NK-92 treated with Interleukin-12 subunit alpha and Interleukin-12 subunit beta, amount 100 ng/mL, for 24 hours (cell line): ENCODE results near the gene DRG2.

Source experiments
- DNase-seq: peaks from one replicate; lab custom pipeline; 2025; lab: John Stamatoyannopoulos, UW

Gene DRG2

GRCh38 chr17:18143044-18143936 lies 55.5 kb downstream of the DRG2 start:
- DNase-seq: no peak

GRCh38 chr17:18144261-18144660 lies 56.5 kb downstream of the DRG2 start:
- no peak for DNase-seq

DNA sequence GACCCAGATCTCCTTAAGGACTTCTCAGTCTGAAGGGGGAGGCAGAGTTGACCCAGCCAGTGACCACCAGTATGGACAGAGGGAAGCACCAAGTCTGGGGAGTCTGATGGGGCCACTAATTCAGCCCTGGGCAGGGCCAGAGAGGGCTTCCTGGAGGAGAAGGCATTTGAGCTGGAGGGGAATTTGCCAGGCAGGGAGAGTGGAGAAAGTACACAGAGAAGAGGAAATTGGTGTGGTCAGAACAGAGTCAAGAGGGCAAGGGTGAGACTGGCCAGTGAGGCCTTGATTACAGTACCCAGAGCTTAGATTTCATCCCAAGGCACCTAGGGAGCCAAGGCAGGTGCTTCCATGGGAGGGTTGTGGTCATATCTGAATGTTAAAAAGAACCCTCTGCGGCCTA lies 57.1 kb downstream of the DRG2 start:
- DNase-seq: no peak

DNA sequence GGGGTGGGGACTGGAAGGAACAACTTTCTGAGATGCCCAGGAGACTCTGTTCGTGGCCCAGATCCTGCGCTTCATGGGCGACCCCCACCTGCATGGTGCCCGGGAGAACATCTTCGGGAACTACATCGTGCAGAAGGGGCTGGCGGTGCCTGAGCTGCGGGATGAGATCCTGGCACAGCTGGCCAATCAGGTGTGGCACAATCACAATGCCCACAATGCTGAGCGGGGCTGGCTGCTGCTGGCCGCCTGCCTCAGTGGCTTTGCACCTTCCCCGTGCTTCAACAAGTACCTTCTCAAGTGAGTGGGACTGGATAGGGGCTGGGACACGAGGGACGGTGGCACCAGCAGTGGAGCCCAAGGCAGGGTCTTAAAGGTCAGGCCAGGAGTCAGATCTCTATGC lies 58.1 kb downstream of the DRG2 start:
- DNase-seq: no peak

- no peak for DNase-seq
These were observed 58.5 kb downstream of the DRG2 start for GRCh38 chr17:18146259-18146658.

DNA sequence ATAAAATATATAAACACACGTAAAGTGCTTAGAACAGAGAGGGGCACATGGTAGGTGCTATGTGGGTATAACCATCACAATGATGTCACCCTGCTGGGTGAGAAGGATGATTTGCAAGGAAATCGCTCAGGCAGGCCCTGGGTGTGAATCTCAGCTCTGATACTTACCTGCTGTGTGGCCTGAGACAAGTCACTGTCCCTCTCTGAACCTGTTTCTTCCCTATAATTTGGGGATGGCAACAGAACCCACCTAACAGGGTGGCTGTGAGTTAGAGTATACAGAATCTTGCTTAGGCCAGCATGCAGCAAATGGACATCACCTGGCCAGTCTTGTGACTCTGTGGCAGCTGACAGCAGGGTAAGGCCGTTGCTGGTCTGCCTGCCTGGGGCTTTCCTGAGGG lies 59.2 kb downstream of the DRG2 start:
- DNase-seq: no peak

GRCh38 chr17:18148586-18148985 lies 60.8 kb downstream of the DRG2 start:
- no peak for DNase-seq

DNA sequence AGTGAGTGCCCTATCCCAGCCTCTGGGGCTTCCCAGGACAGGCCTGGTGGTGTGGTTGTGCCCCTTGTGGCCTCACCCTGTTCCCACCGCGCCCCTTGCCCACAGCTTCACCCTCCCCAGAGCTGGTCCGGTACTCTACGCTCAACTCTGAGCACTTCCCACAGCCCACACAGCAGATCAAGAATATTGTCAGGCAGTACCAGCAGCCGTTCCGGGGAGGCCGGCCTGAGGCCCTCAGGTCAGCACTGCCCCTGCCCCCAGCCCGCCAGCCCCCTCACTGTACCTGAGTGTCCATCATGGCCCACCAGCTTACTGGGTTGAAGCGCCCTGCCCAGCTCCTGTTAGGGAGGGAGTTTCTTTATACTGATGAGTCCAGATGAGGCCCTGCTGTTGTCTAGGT lies 63.5 kb downstream of the DRG2 start:
- no peak for DNase-seq

DNA sequence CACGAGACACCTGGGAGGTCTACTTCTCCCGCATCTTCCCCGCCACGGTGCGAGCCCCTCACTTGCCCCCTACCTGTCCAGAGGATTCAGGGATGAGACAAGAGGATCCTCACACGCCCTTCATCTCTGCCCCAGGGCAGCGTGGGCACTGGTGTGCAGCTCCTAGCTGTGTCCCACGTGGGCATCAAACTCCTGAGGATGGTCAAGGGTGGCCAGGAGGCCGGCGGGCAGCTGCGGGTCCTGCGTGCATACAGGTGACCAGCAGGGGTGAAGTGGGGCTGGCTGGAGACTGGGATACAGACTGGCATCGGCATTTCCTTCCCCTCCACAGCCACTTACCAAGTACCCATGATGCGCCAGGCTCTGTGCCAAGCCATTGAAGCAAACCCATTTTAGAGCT lies 67.4 kb downstream of the DRG2 start:
- DNase-seq: no peak

DNA sequence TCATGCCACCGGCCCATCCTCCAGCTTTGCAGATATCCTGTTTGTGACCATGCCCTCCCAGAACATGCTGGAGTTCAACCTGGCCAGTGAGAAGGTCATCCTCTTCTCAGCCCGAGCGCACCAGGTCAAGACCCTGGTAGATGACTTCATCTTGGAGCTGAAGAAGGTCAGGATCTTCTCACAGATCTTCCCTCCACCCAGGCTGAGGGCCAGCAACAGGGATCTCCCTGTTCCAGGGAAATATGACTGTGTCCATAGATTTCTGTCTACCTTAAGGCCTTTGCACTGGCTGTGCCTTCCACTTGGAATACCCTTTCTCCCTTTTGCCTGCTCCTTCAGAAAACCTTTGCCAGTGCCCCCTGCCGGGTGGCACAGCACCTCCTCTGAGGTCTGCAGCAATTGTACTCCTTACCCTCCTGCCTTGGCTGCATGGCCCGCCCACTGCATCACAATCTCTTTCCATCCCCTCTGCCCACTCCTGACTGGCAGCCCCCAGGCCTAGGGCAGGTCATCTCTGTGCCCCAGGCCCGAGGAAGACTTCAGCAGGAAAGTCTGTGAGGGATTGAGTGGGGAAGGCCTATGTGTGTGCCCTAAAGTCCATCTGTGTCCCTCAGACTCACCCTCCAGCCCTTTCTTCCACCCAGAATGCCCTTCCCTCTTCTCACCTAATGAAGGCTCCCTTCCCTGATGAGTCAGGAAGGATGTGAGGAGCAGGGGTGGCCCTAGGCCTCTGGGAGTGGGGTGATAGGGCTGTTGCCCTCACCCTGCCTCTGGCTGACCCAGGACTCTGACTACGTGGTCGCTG lies 68.6 kb downstream of the DRG2 start:
- no peak for DNase-seq

GRCh38 chr17:18156976-18157280 lies 69.2 kb downstream of the DRG2 start:
- DNase-seq: no peak
